Stimulated activated CD4-positive, alpha-beta T cell treated with anti-CD3 and anti-CD28 coated beads, Interleukin-15, amount 100 ng/mL, for 24 hours (primary cell): ENCODE data around the gene FRMD4B.
"Not testable (repeated sequence)": the region's sequence is repeated elsewhere in the genome, so short reads cannot be mapped to it uniquely, and the experiment has no call there.

ENCODE experiments used
- DNase-seq: peaks from one replicate; pipeline ENCODE4 v3.0.0-alpha.2; 2020

The FRMD4B gene

GRCh38 chr3:69239063-69239462 lies 146.8 kb downstream of the FRMD4B start:
- no peak for DNase-seq

- no peak for DNase-seq
These were observed 148.8 kb downstream of the FRMD4B start for GRCh38 chr3:69236812-69237707.

GRCh38 chr3:69235882-69236281 lies 150.0 kb downstream of the FRMD4B start:
- DNase-seq: no peak

- DNase-seq: not testable (repeated sequence)
These were observed 150.7 kb downstream of the FRMD4B start for GRCh38 chr3:69235227-69235626.

- no peak for DNase-seq
These were observed 153.4 kb downstream of the FRMD4B start for GRCh38 chr3:69232482-69232881.

DNA sequence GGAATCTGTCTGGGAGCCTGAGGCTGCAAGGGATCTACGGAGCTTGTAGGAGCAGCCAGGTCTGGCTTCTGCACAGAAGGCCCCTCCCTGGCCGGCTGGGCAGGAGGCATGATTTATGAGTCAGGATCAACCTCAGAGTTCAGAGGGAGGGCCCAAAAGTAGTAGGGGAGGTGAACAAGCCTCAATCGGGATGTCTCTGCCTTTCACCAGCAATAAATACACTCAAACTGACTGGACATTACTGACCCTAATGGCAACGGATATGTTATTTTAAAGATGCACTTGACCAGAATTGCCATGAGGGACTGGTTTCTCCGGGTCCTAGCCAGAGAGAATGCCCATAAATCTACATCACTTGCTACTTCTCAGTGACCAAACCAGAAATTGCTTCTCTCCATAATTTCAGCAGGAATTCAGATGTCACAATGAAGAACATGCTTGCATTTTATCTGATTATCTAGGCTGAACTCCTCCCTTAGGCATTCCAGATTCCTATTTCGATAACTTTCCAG lies 153.9 kb downstream of the FRMD4B start:
- DNase-seq: no peak

- no peak for DNase-seq
These were observed 159.8 kb downstream of the FRMD4B start for GRCh38 chr3:69226071-69226470.

GRCh38 chr3:69219101-69219708 lies 166.7 kb downstream of the FRMD4B start:
- no peak for DNase-seq

GRCh38 chr3:69218079-69218478 lies 167.8 kb downstream of the FRMD4B start:
- no peak for DNase-seq

- no peak for DNase-seq
These were observed 168.9 kb downstream of the FRMD4B start for GRCh38 chr3:69216981-69217380.

DNA sequence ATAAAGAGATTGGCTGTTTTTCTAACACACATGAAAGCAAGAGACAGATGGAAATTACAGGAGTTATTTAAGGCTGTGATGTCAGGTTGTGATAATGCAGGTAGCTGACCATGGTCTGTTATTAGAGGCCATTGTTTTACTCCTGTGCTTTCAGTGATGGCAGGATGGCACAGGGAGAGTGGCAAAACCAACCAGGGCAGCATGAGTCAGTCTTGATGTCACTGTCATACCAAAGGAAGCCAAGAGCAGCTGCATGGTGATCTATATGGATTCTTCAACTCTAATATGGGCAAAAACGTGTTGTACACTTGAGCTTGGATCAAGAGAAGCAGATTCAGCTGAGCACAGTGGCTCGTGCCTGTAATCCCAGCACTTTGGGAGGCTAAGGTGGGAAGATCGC lies 171.6 kb downstream of the FRMD4B start:
- DNase-seq: peak; percentile 25

DNA sequence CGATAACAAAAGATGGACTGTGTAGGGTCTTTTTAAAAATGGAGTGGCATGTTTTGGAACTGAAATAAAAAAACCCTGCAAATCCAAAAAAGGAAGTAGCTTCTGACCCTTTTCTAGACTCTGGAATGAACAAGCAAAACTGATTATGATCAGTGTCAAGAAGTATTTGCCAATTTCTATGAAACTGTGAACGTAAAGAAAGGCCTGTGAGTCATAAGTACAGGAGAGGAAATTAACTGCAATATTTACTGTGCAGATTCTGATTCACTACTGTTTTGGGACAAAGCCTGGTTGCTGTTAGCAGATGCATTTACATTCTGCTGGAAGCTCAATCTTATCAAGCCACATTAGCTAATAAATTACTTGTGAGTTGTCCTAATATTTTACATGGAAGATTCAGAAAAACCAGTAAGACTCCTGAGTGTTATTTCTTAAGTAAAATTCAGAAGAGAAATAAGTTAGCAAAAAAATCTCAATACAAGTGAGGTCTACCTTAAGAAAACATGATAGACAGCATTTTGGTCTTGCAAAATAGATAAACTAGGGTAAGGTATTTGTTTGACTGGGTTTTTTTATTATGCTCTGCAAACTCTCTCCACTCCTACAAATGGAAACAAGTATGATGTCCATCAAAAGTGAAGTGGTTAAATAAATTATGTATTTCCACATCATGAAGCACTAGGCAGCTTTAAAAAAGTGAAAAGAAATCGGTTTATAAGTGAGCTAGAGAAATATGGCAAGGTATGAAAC lies 173.3 kb downstream of the FRMD4B start:
- no peak for DNase-seq

DNA sequence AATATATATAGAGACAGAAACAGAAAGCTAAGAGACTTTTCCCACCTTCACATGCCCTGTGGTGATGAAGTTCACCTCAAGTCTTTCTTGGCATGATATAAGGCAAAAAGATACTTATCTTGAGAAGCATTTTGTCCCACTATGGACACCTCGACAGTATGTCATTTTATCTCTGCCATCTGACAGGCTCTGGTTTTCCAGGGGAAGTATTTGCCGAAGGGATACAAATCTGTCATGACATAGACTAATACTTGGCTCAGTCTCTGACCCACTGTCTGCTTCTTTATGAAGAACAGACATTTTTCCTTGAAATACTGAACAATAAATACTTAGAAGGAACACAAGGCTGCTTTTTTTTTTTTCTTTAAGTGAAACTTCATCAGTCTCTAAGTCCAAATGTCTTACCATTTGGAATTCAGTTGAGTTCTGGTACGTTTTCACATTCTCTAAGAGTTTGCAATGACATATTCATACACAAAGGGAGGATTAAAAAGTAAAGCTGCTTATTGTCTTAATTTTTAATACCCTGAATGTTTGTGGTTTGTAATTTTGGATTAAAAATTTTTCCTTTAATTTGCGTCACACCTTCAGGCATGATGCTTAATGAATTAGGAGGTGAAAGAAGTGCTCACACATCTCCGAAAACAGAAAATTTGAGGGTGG lies 175.7 kb downstream of the FRMD4B start:
- no peak for DNase-seq

- no peak for DNase-seq
These were observed 176.5 kb downstream of the FRMD4B start for GRCh38 chr3:69209413-69209812.

DNA sequence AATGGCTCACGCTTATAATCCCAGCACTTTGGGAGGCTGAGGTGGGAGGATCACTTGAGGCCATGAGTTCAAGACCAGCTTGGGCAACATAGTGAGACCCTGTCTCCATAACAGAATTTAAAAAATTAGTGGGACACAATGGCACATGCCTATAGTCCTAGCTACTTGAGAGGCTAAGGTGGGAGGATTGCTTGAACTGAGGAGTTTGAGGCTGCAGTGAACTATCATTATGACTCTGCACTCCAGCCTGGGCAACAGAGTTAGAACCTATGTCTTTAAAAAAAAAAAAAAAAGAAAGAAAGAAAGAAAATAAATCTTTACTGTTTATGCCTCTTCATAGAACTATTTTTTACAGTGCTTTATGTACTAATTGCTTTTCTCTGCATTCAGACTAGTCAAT lies 178.9 kb downstream of the FRMD4B start:
- no peak for DNase-seq

DNA sequence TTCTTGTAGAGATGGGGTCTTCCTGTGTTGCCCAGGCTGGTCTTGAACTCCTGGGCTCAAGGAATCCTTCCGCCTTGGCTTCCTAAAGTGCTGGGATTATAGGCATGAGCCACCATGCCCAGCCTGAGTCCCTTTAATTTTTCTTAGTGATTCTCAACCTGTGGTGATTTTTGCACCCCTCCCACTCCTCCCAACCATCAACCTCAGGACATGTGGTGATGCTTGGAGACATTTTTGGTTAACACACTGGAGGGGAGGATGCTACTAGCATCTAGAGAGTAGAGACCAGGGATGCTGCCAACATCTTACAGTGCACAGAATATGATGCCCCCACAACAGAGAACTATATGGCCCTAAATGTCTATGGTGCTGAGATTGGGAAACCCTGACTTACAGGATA lies 180.5 kb downstream of the FRMD4B start:
- DNase-seq: no peak

- DNase-seq: peak; percentile 77
These were observed 181.5 kb downstream of the FRMD4B start for GRCh38 chr3:69204315-69204957.

DNA sequence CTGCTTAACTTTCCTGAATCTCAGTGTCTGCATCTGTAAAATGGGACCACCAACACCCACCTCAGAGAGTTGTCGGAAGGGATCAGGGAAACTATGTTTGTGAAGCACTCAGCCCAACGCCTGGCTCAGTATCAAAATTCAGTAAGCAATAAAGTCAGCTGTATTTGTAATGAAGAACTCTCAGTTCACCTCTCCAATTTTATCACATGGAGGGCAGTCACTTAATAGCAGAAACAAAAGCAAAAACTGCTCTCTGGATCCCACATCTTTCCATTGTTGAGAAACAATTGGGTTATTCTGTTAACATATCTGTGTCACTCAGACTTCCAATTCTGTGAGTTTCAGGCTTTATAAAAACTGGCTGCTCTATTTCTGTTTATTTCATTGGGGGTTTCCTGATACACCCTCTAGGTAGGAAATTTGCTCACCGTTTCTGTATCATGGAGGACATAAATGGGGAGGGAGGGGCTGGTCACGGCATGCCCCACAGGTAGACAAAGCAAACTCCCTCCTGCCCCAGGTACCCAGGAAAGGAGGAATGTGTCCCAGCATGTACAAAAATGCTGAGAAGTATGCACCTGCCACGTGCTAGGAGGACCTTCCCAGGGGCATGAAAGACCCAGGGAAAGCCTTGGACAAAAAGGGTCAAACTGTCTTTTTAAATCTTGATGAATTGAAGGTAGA lies 182.1 kb downstream of the FRMD4B start:
- no peak for DNase-seq

DNA sequence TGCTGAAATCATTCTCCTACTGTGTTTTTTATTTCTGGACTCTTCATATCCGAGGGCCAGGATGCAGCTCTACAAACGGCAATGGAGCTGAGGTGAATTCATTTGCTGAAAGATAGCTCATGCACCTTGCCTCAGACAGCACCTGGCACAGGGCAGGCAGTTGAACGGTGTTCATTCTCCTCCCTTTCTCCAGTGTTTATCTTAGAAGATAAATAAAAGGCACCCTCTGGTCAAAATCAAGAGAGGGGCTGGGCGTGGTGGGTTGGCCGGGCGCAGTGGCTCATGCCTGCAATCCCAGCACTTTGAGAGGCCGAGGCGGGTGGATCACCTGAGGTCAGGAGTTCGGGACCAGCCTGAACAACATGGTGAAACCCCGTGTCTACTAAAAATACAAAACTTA lies 184.2 kb downstream of the FRMD4B start:
- no peak for DNase-seq

DNA sequence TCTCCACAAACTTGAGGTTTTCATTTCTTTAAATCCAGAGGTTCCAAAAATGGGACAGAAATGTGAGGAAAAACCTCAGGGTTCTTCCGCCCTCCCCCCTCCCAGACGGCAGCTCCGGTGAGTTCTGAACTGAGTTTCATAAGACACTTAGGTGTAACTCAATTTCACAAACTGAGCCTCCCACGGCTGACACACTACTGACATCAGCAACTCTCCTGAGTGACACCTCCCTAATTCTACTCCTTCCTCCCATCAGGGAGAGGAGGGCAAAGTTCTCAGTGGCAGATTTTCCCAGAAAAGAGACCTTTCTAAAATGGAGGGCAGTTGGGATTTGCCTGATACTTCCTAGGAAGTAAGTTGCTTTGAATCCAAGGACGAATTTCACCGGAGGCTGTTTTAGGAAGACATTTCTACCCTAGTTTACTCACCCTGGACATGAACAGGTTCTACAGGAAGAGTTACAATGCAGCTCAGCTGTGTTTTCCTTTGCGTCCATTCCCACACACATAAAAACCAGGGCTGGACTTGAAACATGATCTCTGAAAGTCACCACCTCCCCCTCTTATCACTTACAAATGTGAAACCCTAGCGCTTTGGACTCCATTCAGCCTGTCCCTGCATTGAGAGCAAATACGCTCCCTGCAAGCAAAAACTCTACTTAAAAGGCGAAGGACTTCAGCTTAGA lies 185.4 kb downstream of the FRMD4B start:
- DNase-seq: peak; percentile 73

GRCh38 chr3:69199942-69200341 lies 185.9 kb downstream of the FRMD4B start:
- no peak for DNase-seq
